ENCODE measurements around the gene TMEM242. TPM values are rescaled to one million over a fixed set of nuclear protein-coding genes. Genes with fewer than 3 reads are reported as not detected.

TMEM242 gene
- total and polyA plus RNA-seq, 7 donors = 7.8 to 14.8 (median 14.0) TPM

DNA sequence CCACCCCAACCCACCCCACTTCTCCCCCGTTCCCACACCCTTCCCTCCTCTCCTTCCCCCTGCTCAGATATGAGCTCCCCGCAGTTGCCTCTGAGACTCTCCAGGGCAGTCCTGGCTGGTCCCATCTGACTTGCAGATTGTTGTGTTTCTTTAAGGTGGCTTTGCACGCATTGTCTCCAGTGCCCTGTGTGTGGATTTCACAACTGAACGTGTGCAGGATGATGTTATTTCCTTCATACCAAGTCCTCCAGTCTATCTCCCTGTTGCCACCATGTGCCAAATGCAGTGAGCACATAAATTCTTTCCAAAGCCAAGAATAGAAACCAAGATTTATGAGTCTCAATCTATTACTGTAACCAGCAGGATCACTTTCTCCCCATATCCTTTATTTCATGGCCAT, 79.1 kb downstream of the TMEM242 start:
- TF ChIP-seq, protein P1, sequence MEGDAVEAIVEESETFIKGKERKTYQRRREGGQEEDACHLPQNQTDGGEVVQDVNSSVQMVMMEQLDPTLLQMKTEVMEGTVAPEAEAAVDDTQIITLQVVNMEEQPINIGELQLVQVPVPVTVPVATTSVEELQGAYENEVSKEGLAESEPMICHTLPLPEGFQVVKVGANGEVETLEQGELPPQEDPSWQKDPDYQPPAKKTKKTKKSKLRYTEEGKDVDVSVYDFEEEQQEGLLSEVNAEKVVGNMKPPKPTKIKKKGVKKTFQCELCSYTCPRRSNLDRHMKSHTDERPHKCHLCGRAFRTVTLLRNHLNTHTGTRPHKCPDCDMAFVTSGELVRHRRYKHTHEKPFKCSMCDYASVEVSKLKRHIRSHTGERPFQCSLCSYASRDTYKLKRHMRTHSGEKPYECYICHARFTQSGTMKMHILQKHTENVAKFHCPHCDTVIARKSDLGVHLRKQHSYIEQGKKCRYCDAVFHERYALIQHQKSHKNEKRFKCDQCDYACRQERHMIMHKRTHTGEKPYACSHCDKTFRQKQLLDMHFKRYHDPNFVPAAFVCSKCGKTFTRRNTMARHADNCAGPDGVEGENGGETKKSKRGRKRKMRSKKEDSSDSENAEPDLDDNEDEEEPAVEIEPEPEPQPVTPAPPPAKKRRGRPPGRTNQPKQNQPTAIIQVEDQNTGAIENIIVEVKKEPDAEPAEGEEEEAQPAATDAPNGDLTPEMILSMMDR (IDR thresholded peaks at IDR 0.05) = no peak
- no peak overlapping the region for H3K4me3 ChIP-seq
- peak overlapping the region; percentile 71 for H3K27ac ChIP-seq
- no peaks in the 10 kb centered on the region for H3K36me3 ChIP-seq (ENCODE audit: insufficient read depth in 1 of 2, low read depth in 1 of 2)
- no peaks in the 10 kb centered on the region for H3K27me3 ChIP-seq (ENCODE audit: insufficient read depth in 3 of 3, low read length in 2 of 3)
- DNase-seq = no peak
- peaks cover 44% of the 10 kb centered on the region for H3K4me1 ChIP-seq
- ATAC-seq = peak; percentile 60 to 64 (median 64)
- 14 to 36% (median 26%) methylated on average over 4 of the region's 4 CpGs for WGBS, 3 donors
- peaks cover 7% of the 10 kb centered on the region for H3K9me3 ChIP-seq
- intact Hi-C loops (cut with DNase I) = no loop called here

DNA sequence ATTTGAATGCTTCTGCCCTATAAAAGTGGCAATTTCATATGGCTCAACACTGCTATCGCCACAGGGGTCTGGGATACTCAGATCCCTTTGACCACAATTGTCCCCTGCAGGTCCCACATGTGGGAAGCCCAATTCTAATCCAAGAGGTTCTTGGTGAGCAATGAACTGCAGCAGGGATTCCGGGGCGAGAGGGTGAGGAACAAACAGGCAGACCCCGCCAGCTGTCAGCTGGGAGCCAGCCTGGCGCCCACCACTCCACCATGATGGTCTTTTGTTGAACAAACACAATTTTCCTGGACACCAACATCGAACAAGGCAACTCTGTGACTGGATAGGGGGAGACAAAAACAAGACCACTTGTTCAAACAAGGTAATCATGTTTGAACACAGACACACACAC, 80.5 kb downstream of the TMEM242 start:
- DNase-seq (no peak), ATAC-seq (no peak)
- no peaks in the 10 kb centered on the region for H3K36me3 ChIP-seq (ENCODE audit: insufficient read depth in 1 of 2, low read depth in 1 of 2)
- peak overlapping the region; percentile 93 for H3K27ac ChIP-seq
- H3K27me3 ChIP-seq (ENCODE audit: insufficient read depth in 3 of 3, low read length in 2 of 3) = no peaks in the 10 kb centered on the region
- intact Hi-C loops (cut with DNase I) = no loop called here
- H3K4me3 ChIP-seq = no peak overlapping the region
- WGBS, 3 donors = 93 to 96% (median 94%) methylated on average over 6 of the region's 6 CpGs
- TF ChIP-seq, protein P1 (IDR thresholded peaks at IDR 0.05) = no peak
- H3K9me3 ChIP-seq = no peaks in the 10 kb centered on the region
- peaks cover 44% of the 10 kb centered on the region for H3K4me1 ChIP-seq

DNA sequence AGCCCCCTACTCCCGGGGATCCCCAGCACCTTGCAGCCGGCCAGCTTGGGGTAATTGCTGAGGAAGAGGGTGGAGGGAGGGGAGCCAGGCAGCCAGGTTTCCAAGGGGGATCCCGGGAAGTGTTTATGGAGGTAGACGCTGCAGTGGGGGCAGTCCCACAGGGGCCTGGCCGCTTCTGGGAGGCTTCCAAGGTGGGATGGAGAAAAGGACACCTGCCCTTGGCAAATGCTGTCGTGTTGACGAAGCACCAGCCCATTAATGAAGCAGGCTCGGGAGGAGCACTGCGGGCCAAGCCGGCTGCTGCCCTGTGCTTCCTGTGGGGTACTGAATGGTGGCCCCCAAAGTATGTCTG, 82.4 kb downstream of the TMEM242 start:
- WGBS, 3 donors = 43 to 56% (median 53%) methylated on average over 9 to 10 of the region's 10 CpGs
- H3K36me3 ChIP-seq (ENCODE audit: insufficient read depth in 1 of 2, low read depth in 1 of 2) = no peaks in the 10 kb centered on the region
- H3K27ac ChIP-seq = peak overlapping the region; percentile 93
- DNase-seq = no peak
- intact Hi-C loops (cut with DNase I) = no loop called here
- no peaks in the 10 kb centered on the region for H3K9me3 ChIP-seq
- TF ChIP-seq, protein P1 (IDR thresholded peaks at IDR 0.05) = no peak
- no peaks in the 10 kb centered on the region for H3K27me3 ChIP-seq (ENCODE audit: insufficient read depth in 3 of 3, low read length in 2 of 3)
- peaks cover 46% of the 10 kb centered on the region for H3K4me1 ChIP-seq
- H3K4me3 ChIP-seq = peak overlapping the region; percentile 55
- ATAC-seq = peak in 1 of 4 donors; percentile 1

DNA sequence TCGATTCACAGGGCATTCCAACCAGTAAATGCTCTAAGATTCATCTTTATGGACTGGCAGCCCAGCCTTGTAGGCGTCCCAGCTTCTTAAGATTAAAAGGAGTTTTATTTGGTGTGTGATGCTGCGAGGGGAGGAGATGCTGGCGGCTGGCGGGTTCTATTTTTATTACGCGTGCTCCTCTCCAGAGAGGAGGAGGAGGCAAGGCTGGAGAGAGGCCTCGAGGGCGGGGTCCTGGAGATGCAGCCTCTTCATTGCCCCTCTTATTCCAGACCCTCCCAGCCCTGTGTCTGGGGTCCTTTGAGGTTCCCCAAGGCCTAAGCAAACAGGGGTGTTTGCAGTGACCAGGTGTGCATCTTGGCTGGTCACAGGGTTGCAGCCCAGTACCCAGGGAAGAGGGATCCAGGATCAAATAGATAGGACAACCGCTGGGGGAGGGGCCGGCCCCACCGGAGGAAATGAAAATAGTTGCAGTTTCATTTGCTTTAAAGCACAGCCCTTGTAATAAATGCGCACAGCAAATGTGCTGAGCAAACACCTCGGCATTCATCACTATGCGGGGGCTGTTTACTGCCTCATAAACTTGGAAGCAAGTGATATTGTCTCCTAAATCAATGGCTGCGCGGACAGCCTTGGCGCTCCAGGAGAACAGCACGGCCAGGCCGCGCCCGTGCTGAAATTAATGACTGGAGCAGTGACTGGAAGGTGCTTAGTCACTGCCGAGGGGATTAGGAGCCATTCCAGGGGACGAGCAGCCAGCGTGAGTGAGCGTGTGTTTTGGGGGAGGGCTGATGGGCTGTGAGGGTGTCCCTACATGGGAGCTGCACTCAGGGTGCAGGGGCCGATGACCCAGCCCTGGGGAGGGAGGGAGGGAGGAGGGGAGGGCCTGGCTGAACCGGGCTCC, 83.0 kb downstream of the TMEM242 start:
- TF ChIP-seq, protein P1 (IDR thresholded peaks at IDR 0.05) = no peak
- H3K27me3 ChIP-seq (ENCODE audit: insufficient read depth in 3 of 3, low read length in 2 of 3) = no peaks in the 10 kb centered on the region
- peaks cover 49% of the 10 kb centered on the region for H3K4me1 ChIP-seq
- H3K4me3 ChIP-seq = peak overlapping the region; percentile 55
- 12 to 16% (median 12%) methylated on average over 25 to 28 of the region's 28 CpGs for WGBS, 3 donors
- ATAC-seq (peak; percentile 73 to 82 (median 79)), DNase-seq (peak; percentile 84 to 92)
- H3K9me3 ChIP-seq = no peaks in the 10 kb centered on the region
- H3K27ac ChIP-seq = peak overlapping the region; percentile 93
- no peaks in the 10 kb centered on the region for H3K36me3 ChIP-seq (ENCODE audit: insufficient read depth in 1 of 2, low read depth in 1 of 2)
- intact Hi-C loops (cut with DNase I) = no loop called here
